Astrocyte of the spinal cord (primary cell): ENCODE measurements around the gene GMEB2.

Experiments
- DNase-seq: peaks from one replicate; pipeline ENCODE4 v3.0.0; 2011; ENCODE audit warnings: low read depth, low spot score
- H3K4me3 ChIP-seq: 2 replicates; pipeline ENCODE4 v1.5.1; 2011; ENCODE audit warnings: low read depth, mild to moderate bottlenecking, low read length, moderate library complexity
- CTCF ChIP-seq: IDR thresholded peaks from 2 replicates; pipeline ENCODE4 v1.5.1; 2012; ENCODE audit warnings: low read depth, mild to moderate bottlenecking, low read length, inconsistent platforms
- in situ Hi-C: cut with HindIII; loops from 2 replicates; pipeline ENCODE4 v1.10.0; 2017; ENCODE audit warnings: low sequenced_read_pairs

The GMEB2 gene

GRCh38 chr20:63543131-63543530, 83.8 kb downstream of the GMEB2 start:
- no peak for TF ChIP-seq CTCF
- in situ Hi-C loops: no loop called here
- no peak for DNase-seq
- no peak overlapping the region for H3K4me3 ChIP-seq

- no peak overlapping the region for H3K4me3 ChIP-seq
- no peak for DNase-seq
- no peak for TF ChIP-seq CTCF
- in situ Hi-C loops: no loop called here
These were observed 84.2 kb downstream of the GMEB2 start for GRCh38 chr20:63542696-63543095.

- no peak overlapping the region for H3K4me3 ChIP-seq
- in situ Hi-C loops: no loop called here
- no peak for TF ChIP-seq CTCF
- DNase-seq: no peak
These were observed 84.8 kb downstream of the GMEB2 start for GRCh38 chr20:63542031-63542559.

- TF ChIP-seq CTCF: no peak
- no peak for DNase-seq
- in situ Hi-C loops: no loop called here
- H3K4me3 ChIP-seq: no peak overlapping the region
These were observed 85.5 kb downstream of the GMEB2 start for GRCh38 chr20:63541371-63541770.

GRCh38 chr20:63540417-63541186, 86.3 kb downstream of the GMEB2 start:
- DNase-seq: no peak
- H3K4me3 ChIP-seq: no peak overlapping the region
- no peak for TF ChIP-seq CTCF
- in situ Hi-C loops: no loop called here

- TF ChIP-seq CTCF: no peak
- H3K4me3 ChIP-seq: no peak overlapping the region
- in situ Hi-C loops: no loop called here
- no peak for DNase-seq
These were observed 87.2 kb downstream of the GMEB2 start for GRCh38 chr20:63539441-63540370.
